ENCODE measurements around the gene SETD1A.

Gene SETD1A

GRCh38 chr16:30957456-30958174 is at the start of gene SETD1A:
Gene SETD1A (plus strand): TSS chr16:30957754. CDS start chr16:30958732, 978 bp downstream.
- DNase-seq = peak; percentile 93

- no peak for DNase-seq
Measured at GRCh38 chr16:30910427-30911029, 47.0 kb upstream of the SETD1A start.

GRCh38 chr16:30912794-30913412 is 44.7 kb upstream of the SETD1A start:
- DNase-seq = no peak

GRCh38 chr16:30914830-30915229 is 42.7 kb upstream of the SETD1A start:
- no peak for DNase-seq

- peak; percentile 14 for DNase-seq
Measured at GRCh38 chr16:30918614-30919013, 38.9 kb upstream of the SETD1A start.

GRCh38 chr16:30920891-30921290 is 36.7 kb upstream of the SETD1A start:
- no peak for DNase-seq

- no peak for DNase-seq
Measured at GRCh38 chr16:30921459-30921747, 36.2 kb upstream of the SETD1A start.

- peak; percentile 68 for DNase-seq
Measured at GRCh38 chr16:30921748-30922419, 35.7 kb upstream of the SETD1A start.

- DNase-seq = peak; percentile 100
Measured at GRCh38 chr16:30922420-30922959, 35.1 kb upstream of the SETD1A start.

GRCh38 chr16:30922960-30923535 is 34.5 kb upstream of the SETD1A start:
- peak; percentile 99 for DNase-seq

- DNase-seq = no peak
Measured at GRCh38 chr16:30923554-30924075, 33.9 kb upstream of the SETD1A start, which contains the start of gene FBXL19. Gene FBXL19 (plus strand): TSS chr16:30923572. CDS start chr16:30925755, 2,183 bp downstream.

GRCh38 chr16:30924076-30924912 is 33.3 kb upstream of the SETD1A start:
- DNase-seq = no peak

GRCh38 chr16:30924913-30925631 is 32.5 kb upstream of the SETD1A start:
- no peak for DNase-seq

- DNase-seq = no peak
Measured at GRCh38 chr16:30925632-30925987, 31.9 kb upstream of the SETD1A start.

- no peak for DNase-seq
Measured at GRCh38 chr16:30925995-30926811, 31.4 kb upstream of the SETD1A start.

- no peak for DNase-seq
Measured at GRCh38 chr16:30926937-30927788, 30.4 kb upstream of the SETD1A start.

GRCh38 chr16:30927789-30928378 is 29.7 kb upstream of the SETD1A start:
- peak; percentile 9 for DNase-seq

- DNase-seq = no peak
Measured at GRCh38 chr16:30928390-30928789, 29.2 kb upstream of the SETD1A start.

GRCh38 chr16:30929167-30929566 is 28.4 kb upstream of the SETD1A start:
- DNase-seq = no peak

Data from MV-4-11 (cell line).